Type B pancreatic cell (in vitro differentiated cells): ENCODE data around the gene LEMD2. TPM values are rescaled to one million over a fixed set of nuclear protein-coding genes. Genes with fewer than 3 reads are reported as not detected.

Experiments
- DNase-seq: peaks from one replicate; pipeline ENCODE4 v3.0.0; 2021; ENCODE audit warnings: mixed read lengths; ENCODE audit not compliant: unreplicated experiment; ENCODE audit errors: extremely low spot score
- H3K27ac Mint-ChIP-seq: 2 replicates; pipeline ENCODE4 v1.8.0; 2021; ENCODE audit warnings: mild to moderate bottlenecking, mixed read lengths
- H3K27me3 Mint-ChIP-seq: 2 replicates; pipeline ENCODE4 v1.8.0; 2021; ENCODE audit warnings: mixed read lengths
- H3K36me3 Mint-ChIP-seq: 2 replicates; pipeline ENCODE4 v1.8.0; 2021; ENCODE audit warnings: mixed read lengths
- H3K4me1 Mint-ChIP-seq: one replicate; pipeline ENCODE4 v1.8.0; 2021; ENCODE audit warnings: mixed read lengths; ENCODE audit not compliant: unreplicated experiment
- H3K4me3 Mint-ChIP-seq: 2 replicates; pipeline ENCODE4 v1.8.0; 2021; ENCODE audit warnings: mild to moderate bottlenecking, mixed read lengths
- H3K9me3 Mint-ChIP-seq: 2 replicates; pipeline ENCODE4 v1.8.0; 2021; ENCODE audit warnings: mixed read lengths
- CTCF ChIP-seq: fragments of 200-600 bp; sonication (generic); conservative IDR thresholded peaks from 2 replicates; pipeline ENCODE4 v1.5.0; 2021; ENCODE audit warnings: antibody characterized with exemption, mild to moderate bottlenecking
- total RNA-seq: library from RNA; stranded (reverse); gene quantifications from 2 replicates; pipeline ENCODE4 v1.2.1, GENCODE V29; 2021; ENCODE audit warnings: low replicate concordance

Gene LEMD2
- total RNA-seq, 1 donor from 2014 or later = 64.7 TPM

- Mint-ChIP-seq H3K4me3 (no peak overlapping the region), H3K4me1 (peaks cover 33% of the 10 kb centered on the region), H3K9me3 (no peaks in the 10 kb centered on the region), H3K36me3 (peaks cover 9% of the 10 kb centered on the region), H3K27me3 (peaks cover 5% of the 10 kb centered on the region), H3K27ac (peak overlapping the region; percentile 50)
- no peak for DNase-seq
- TF ChIP-seq CTCF = no peak
Observed at GRCh38 chr6:33770833-33771145, 18.1 kb downstream of the LEMD2 start.

- H3K4me1 Mint-ChIP-seq = peaks cover 33% of the 10 kb centered on the region
- no peak for DNase-seq
- no peaks in the 10 kb centered on the region for H3K9me3 Mint-ChIP-seq
- H3K4me3 Mint-ChIP-seq = no peak overlapping the region
- no peak overlapping the region for H3K27ac Mint-ChIP-seq
- no peak for TF ChIP-seq CTCF
- peaks cover 5% of the 10 kb centered on the region for H3K27me3 Mint-ChIP-seq
- H3K36me3 Mint-ChIP-seq = peaks cover 9% of the 10 kb centered on the region
Observed at GRCh38 chr6:33770124-33770832, 18.7 kb downstream of the LEMD2 start.

GRCh38 chr6:33769248-33769821 is 19.6 kb downstream of the LEMD2 start:
- no peaks in the 10 kb centered on the region for H3K9me3 Mint-ChIP-seq
- H3K4me3 Mint-ChIP-seq = no peak overlapping the region
- H3K27me3 Mint-ChIP-seq = peaks cover 5% of the 10 kb centered on the region
- no peak for TF ChIP-seq CTCF
- H3K4me1 Mint-ChIP-seq = peaks cover 33% of the 10 kb centered on the region
- no peak overlapping the region for H3K27ac Mint-ChIP-seq
- DNase-seq = no peak
- H3K36me3 Mint-ChIP-seq = peaks cover 6% of the 10 kb centered on the region

GRCh38 chr6:33768644-33769120 is 20.2 kb downstream of the LEMD2 start:
- H3K27ac Mint-ChIP-seq = peak overlapping the region; percentile 36
- DNase-seq = peak; percentile 84
- H3K4me3 Mint-ChIP-seq = no peak overlapping the region
- peak; percentile 88 for TF ChIP-seq CTCF
- H3K36me3 Mint-ChIP-seq = peaks cover 6% of the 10 kb centered on the region
- H3K9me3 Mint-ChIP-seq = no peaks in the 10 kb centered on the region
- H3K27me3 Mint-ChIP-seq = peaks cover 5% of the 10 kb centered on the region
- H3K4me1 Mint-ChIP-seq = peaks cover 33% of the 10 kb centered on the region

GRCh38 chr6:33766921-33767907 is 21.7 kb downstream of the LEMD2 start:
- DNase-seq = no peak
- H3K27me3 Mint-ChIP-seq = peaks cover 5% of the 10 kb centered on the region
- no peak for TF ChIP-seq CTCF
- no peaks in the 10 kb centered on the region for H3K36me3 Mint-ChIP-seq
- H3K4me3 Mint-ChIP-seq = no peak overlapping the region
- no peaks in the 10 kb centered on the region for H3K9me3 Mint-ChIP-seq
- peaks cover 26% of the 10 kb centered on the region for H3K4me1 Mint-ChIP-seq
- no peak overlapping the region for H3K27ac Mint-ChIP-seq
